Loucy (cell line): ENCODE data around the gene BPI.

ENCODE experiments used
- H2AFZ ChIP-seq: fragments of 200-600 bp; sonication (generic); 2 replicates; pipeline ENCODE4 v1.6.0; 2016; ENCODE audit warnings: antibody characterized with exemption, mild to moderate bottlenecking, low read length, moderate library complexity
- H3F3A ChIP-seq: fragments of 200-600 bp; 2 replicates; pipeline ENCODE4 v1.6.0; 2016; ENCODE audit warnings: antibody characterized with exemption, low read depth, mild to moderate bottlenecking
- H3K27me3 ChIP-seq: fragments of 200-600 bp; sonication (generic); 2 replicates; pipeline ENCODE4 v1.6.1; 2014; ENCODE audit warnings: low read length, mild to moderate bottlenecking; ENCODE audit not compliant: insufficient read depth, poor library complexity, severe bottlenecking
- H3K36me3 ChIP-seq: fragments of 200-600 bp; sonication (generic); 2 replicates; pipeline ENCODE4 v1.6.1; 2016; ENCODE audit warnings: low read length; ENCODE audit not compliant: insufficient read depth
- H3K4me1 ChIP-seq: fragments of 200-600 bp; sonication (generic); 2 replicates; pipeline ENCODE4 v1.5.1; 2014; ENCODE audit warnings: low read length, mild to moderate bottlenecking; ENCODE audit not compliant: insufficient read depth, poor library complexity, severe bottlenecking
- H3K4me2 ChIP-seq: fragments of 200-600 bp; sonication (generic); 2 replicates; pipeline ENCODE4 v1.6.0; 2014; ENCODE audit warnings: antibody characterized with exemption, low read length, low read depth, mild to moderate bottlenecking; ENCODE audit not compliant: poor library complexity, severe bottlenecking
- H3K4me3 ChIP-seq: fragments of 200-600 bp; sonication (generic); 2 replicates; pipeline ENCODE4 v1.5.1; 2014; ENCODE audit warnings: low read length, mild to moderate bottlenecking, mixed read lengths; ENCODE audit not compliant: poor library complexity, severe bottlenecking
- H3K79me2 ChIP-seq: fragments of 200-600 bp; sonication (generic); 2 replicates; pipeline ENCODE4 v1.6.1; 2014; ENCODE audit warnings: low read length; ENCODE audit not compliant: insufficient read depth
- H3K9ac ChIP-seq: fragments of 200-600 bp; sonication (generic); 2 replicates; pipeline ENCODE4 v1.6.0; 2014; ENCODE audit warnings: mild to moderate bottlenecking, low read depth, low read length, moderate library complexity; ENCODE audit not compliant: poor library complexity, severe bottlenecking
- H3K9me2 ChIP-seq: fragments of 200-600 bp; sonication (generic); replicated peaks from 2 replicates; pipeline ENCODE4 v1.6.1; 2016; ENCODE audit warnings: low read depth, low read length, mixed read lengths
- H3K9me3 ChIP-seq: fragments of 200-600 bp; sonication (generic); 2 replicates; pipeline ENCODE4 v1.6.1; 2014; ENCODE audit warnings: mild to moderate bottlenecking, antibody characterized with exemption, low read length, low read depth; ENCODE audit not compliant: insufficient read depth
- H4K20me1 ChIP-seq: fragments of 200-600 bp; sonication (generic); 2 replicates; pipeline ENCODE4 v1.6.0; 2014; ENCODE audit warnings: antibody characterized with exemption, low read length, mild to moderate bottlenecking; ENCODE audit not compliant: insufficient read depth, poor library complexity, severe bottlenecking
- EZH2phosphoT487 ChIP-seq: fragments of 200-600 bp; IDR thresholded peaks from 2 replicates; pipeline ENCODE4 v1.6.1; 2018; ENCODE audit warnings: antibody characterized with exemption, mild to moderate bottlenecking, moderate library complexity, borderline replicate concordance
- TF ChIP-seq, protein P1 (sequence below): fragments of 200-600 bp; sonication (generic); conservative IDR thresholded peaks from 2 replicates; pipeline ENCODE4 v1.5.1; 2014; ENCODE audit warnings: mild to moderate bottlenecking, antibody characterized with exemption, low read length

The BPI gene

DNA sequence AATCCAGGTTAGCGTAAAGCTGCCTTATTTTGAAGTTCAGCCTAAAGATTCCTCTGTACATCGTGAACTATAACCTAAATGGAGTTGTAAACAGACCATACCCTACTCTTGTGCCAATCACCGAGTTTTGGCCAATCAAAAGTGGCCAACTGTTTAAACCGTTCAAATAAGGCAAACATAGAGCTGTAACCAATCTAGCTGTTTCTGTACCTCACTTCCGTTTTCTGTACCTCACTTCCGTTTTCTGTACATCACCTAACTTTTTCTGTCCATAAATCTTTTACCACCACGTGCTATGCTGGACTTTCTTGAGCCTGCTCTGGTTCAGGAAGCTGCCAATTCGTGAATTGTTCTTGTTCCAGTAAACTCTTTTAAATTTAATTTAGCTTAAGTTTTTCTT, 82.0 kb downstream of the BPI start:
- H3K4me2 ChIP-seq = no peak overlapping the region
- no peak overlapping the region for H3K9ac ChIP-seq

GRCh38 chr20:38386851-38387250, 82.9 kb downstream of the BPI start:
- H3K4me3 ChIP-seq = no peak overlapping the region
- H3K9me2 ChIP-seq = no peaks in the 10 kb centered on the region
- TF ChIP-seq, protein P1, sequence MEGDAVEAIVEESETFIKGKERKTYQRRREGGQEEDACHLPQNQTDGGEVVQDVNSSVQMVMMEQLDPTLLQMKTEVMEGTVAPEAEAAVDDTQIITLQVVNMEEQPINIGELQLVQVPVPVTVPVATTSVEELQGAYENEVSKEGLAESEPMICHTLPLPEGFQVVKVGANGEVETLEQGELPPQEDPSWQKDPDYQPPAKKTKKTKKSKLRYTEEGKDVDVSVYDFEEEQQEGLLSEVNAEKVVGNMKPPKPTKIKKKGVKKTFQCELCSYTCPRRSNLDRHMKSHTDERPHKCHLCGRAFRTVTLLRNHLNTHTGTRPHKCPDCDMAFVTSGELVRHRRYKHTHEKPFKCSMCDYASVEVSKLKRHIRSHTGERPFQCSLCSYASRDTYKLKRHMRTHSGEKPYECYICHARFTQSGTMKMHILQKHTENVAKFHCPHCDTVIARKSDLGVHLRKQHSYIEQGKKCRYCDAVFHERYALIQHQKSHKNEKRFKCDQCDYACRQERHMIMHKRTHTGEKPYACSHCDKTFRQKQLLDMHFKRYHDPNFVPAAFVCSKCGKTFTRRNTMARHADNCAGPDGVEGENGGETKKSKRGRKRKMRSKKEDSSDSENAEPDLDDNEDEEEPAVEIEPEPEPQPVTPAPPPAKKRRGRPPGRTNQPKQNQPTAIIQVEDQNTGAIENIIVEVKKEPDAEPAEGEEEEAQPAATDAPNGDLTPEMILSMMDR = no peak
- no peak for TF ChIP-seq EZH2phosphoT487
- no peaks in the 10 kb centered on the region for H3K9me3 ChIP-seq
- H2AFZ ChIP-seq = no peak overlapping the region
- no peak overlapping the region for H3K4me2 ChIP-seq
- no peak overlapping the region for H3K9ac ChIP-seq
- H3K79me2 ChIP-seq = no peaks in the 10 kb centered on the region
- no peaks in the 10 kb centered on the region for H3K27me3 ChIP-seq
- no peaks in the 10 kb centered on the region for H3K4me1 ChIP-seq
- H4K20me1 ChIP-seq = no peaks in the 10 kb centered on the region
- H3K36me3 ChIP-seq = no peaks in the 10 kb centered on the region
- no peaks in the 10 kb centered on the region for H3F3A ChIP-seq

More for the DNA sequence above, 82.0 kb downstream of the BPI start:
- H2AFZ ChIP-seq = peak overlapping the region; percentile 60; the same call in 1 of the 2 replicates
- H3K36me3 ChIP-seq = no peaks in the 10 kb centered on the region
- no peaks in the 10 kb centered on the region for H3F3A ChIP-seq
- no peaks in the 10 kb centered on the region for H3K9me3 ChIP-seq
- TF ChIP-seq, protein P1 = no peak
- no peak for TF ChIP-seq EZH2phosphoT487
- H3K4me1 ChIP-seq = no peaks in the 10 kb centered on the region
- no peaks in the 10 kb centered on the region for H3K27me3 ChIP-seq
- no peaks in the 10 kb centered on the region for H4K20me1 ChIP-seq
- no peaks in the 10 kb centered on the region for H3K79me2 ChIP-seq
- H3K4me3 ChIP-seq = no peak overlapping the region
- H3K9me2 ChIP-seq = no peaks in the 10 kb centered on the region
